Pulmonary artery endothelial cell (primary cell): ENCODE measurements around the gene SULT1C4. TPM values are rescaled to one million over a fixed set of nuclear protein-coding genes. Genes with fewer than 3 reads are reported as not detected.

ENCODE experiments used
- DNase-seq: peaks from one replicate; pipeline ENCODE4 v3.0.0-alpha.2; 2011; ENCODE audit warnings: low read depth, low spot score
- total RNA-seq: library from RNA; depleted of rRNA; stranded (reverse); fragments of >200 nt; gene quantifications from 2 replicates; pipeline ENCODE4 v1.2.3, GENCODE V29; 2014

The SULT1C4 gene
- total RNA-seq, 1 donor from 2014 or later, result 7.0 TPM

- no peak for DNase-seq
These were observed 7.7 kb upstream of the SULT1C4 start for GRCh38 chr2:108370080-108370479.

GRCh38 chr2:108376774-108377173 is 980 bp upstream of the SULT1C4 start:
- no peak for DNase-seq

GRCh38 chr2:108377401-108377800 is 353 bp upstream of the SULT1C4 start:
- no peak for DNase-seq

GRCh38 chr2:108378851-108379250 is 1.1 kb downstream of the SULT1C4 start:
- DNase-seq, result no peak

- no peak for DNase-seq
These were observed 4.4 kb downstream of the SULT1C4 start for GRCh38 chr2:108382196-108382595.

GRCh38 chr2:108383146-108383830 is 5.5 kb downstream of the SULT1C4 start:
- DNase-seq, result no peak

GRCh38 chr2:108384662-108385393 is 7.1 kb downstream of the SULT1C4 start:
- DNase-seq, result no peak

GRCh38 chr2:108385411-108386071 is 7.8 kb downstream of the SULT1C4 start:
- DNase-seq, result no peak

GRCh38 chr2:108388045-108388444 is 10.3 kb downstream of the SULT1C4 start:
- no peak for DNase-seq

GRCh38 chr2:108390340-108390739 is 12.6 kb downstream of the SULT1C4 start:
- DNase-seq, result no peak

GRCh38 chr2:108392029-108392428 is 14.3 kb downstream of the SULT1C4 start:
- DNase-seq, result no peak

- no peak for DNase-seq
These were observed 15.4 kb downstream of the SULT1C4 start for GRCh38 chr2:108393197-108393596.

- DNase-seq, result no peak
These were observed 17.4 kb downstream of the SULT1C4 start for GRCh38 chr2:108395155-108395554.

GRCh38 chr2:108396845-108397244 is 19.1 kb downstream of the SULT1C4 start:
- no peak for DNase-seq

GRCh38 chr2:108399479-108399878 is 21.7 kb downstream of the SULT1C4 start:
- DNase-seq, result no peak

- DNase-seq, result no peak
These were observed 24.0 kb downstream of the SULT1C4 start for GRCh38 chr2:108401800-108402199.

- DNase-seq, result no peak
These were observed 25.7 kb downstream of the SULT1C4 start for GRCh38 chr2:108403494-108403893.

- no peak for DNase-seq
These were observed 27.1 kb downstream of the SULT1C4 start for GRCh38 chr2:108404784-108405397.

GRCh38 chr2:108407864-108408729 is 30.3 kb downstream of the SULT1C4 start:
- DNase-seq, result no peak

- no peak for DNase-seq
These were observed 32.0 kb downstream of the SULT1C4 start for GRCh38 chr2:108409768-108410167.
